HG03025 (cell line): Measurements from ENCODE around the gene ZBTB33.

Experiments used
- ATAC-seq: cut with Tn5 transposase; IDR thresholded peaks from one replicate; pipeline ENCODE4 v1.9.1; 2021; ENCODE audit warnings: mild to moderate bottlenecking, moderate library complexity; ENCODE audit not compliant: unreplicated experiment, low FRiP score

Gene ZBTB33, protein sequence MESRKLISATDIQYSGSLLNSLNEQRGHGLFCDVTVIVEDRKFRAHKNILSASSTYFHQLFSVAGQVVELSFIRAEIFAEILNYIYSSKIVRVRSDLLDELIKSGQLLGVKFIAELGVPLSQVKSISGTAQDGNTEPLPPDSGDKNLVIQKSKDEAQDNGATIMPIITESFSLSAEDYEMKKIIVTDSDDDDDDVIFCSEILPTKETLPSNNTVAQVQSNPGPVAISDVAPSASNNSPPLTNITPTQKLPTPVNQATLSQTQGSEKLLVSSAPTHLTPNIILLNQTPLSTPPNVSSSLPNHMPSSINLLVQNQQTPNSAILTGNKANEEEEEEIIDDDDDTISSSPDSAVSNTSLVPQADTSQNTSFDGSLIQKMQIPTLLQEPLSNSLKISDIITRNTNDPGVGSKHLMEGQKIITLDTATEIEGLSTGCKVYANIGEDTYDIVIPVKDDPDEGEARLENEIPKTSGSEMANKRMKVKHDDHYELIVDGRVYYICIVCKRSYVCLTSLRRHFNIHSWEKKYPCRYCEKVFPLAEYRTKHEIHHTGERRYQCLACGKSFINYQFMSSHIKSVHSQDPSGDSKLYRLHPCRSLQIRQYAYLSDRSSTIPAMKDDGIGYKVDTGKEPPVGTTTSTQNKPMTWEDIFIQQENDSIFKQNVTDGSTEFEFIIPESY

DNA sequence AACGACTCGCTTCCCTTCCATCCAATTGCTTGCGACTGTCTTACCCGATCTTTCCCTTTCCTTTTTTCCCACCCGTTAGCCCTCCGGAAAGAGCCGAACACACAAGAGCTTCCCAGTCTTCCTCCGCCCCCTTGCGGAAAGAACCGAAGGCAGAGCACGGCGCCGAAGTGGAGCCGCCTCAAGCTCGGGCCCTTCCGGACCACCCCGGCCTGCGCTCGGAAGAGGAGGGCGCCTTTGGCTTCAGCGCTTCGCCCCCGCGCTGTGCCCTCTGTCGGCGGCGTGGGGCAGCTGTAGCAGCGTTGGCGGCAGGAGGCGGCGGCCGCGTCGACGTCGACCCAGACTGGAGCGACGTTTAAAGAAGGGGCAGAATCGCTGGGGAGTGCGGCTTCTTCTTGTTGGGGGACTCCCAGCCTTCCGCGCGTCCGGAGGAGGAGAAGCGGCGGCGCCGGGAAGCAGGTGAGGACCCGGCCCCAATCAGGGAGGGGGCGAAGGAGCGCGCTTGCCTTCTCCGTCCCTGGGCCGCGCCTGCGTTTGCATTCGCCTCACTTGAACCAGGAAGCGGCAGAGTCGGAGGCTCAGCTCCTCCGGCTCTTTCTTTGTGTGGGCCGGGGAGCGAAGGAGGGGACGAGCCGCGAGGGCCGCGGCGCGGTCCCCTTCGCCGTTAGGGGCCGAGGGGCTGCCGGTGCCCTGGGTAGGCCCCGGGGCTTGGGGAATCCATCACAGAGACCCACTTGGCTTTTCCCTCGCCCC, at the start of gene ZBTB33:
Gene ZBTB33 (plus strand): TSS at position 291 of the 750 bp plus-strand sequence. CDS start 2,604 bp downstream, outside the sequence.
- ATAC-seq = peak; percentile 93

DNA sequence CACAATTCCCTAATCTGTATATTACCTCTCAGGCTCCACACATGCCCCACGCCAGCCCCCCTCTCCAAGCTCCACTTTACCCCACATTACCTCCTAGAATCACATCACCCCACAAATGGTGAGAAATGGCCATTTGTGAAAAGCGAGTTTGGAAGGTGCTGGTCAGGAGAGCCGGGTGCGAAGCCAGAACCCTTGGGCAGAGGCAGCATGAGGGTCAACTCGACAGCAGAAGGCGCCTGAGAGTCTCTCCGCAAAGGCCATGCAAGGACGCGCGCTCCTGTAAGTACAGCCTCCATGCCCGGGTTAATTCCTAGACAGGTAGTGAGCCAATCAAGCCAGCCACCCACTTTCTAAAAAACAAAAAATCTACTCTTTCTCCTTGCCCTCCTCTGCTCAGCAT, 49.8 kb upstream of the ZBTB33 start:
- no peak for ATAC-seq

DNA sequence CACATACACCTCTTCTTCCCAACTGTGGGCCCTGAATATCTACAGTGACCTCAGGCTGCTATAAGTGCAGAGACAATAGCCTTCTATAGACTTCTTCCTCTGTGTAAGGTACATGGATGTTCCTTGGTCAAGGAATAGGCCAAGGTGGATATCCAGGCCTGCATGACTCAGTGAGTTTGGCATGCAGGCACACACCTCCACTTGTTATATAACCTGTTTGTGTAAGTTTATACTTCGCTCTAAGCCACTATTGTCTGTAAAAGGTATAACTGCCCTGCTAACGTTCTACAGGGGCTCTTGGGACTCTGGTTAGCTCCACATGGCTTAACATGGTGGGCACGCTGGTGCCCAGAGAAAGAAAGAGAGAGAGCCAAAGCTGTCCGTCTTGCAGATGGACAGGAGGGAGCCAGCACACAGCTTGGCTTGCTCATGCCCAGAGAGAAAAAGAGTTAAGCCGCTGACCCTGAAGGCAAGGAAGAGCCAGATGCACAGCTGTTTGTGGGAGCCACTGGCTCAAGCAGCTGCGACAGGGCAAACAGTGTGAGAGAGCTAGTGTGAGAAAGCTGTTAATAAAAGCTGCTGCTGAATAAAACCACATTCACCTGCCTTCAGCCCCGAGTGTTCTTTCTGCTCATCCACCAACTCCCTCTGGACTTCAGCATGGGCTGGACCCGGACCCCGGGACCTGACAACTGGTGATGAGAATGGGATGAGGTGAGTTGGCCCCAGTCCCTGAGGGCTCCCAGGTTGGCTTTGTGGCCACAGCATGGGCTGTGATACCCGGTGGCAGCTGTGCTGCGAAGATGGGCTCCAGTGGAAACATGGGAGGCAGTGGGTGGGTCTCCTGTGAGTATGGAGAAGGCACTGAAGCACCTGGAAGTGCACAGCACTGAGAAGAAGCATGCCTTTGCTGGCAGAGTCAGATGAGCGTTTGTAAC, 44.5 kb upstream of the ZBTB33 start:
- no peak for ATAC-seq

DNA sequence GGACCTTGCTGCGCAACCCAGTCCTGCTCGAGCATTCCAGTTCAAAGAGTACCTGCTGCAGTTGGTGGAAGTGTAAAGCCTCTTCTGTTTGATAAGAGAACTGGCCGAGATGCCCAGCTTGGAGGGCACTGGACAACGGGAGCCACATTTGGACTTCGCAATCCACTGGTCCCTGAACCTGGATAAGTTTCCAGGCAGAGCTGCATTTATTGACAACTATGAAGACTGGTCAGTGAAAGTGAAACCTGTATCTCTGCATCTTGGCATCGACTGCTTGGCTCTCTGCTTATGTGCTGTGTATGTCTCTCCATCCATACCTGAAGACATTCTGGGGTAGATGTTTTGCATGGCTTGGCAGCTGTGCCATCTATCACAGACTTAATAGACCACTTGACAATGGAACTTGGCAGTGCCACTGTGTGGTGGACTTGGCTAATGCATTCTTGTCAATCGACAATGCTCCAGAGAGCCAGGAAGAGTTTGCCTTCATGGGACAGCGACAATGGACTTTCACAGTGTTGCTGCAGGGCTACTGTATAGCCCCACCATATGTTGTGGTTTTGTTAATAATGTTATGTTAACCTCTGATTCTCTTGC, 43.5 kb upstream of the ZBTB33 start:
- no peak for ATAC-seq

DNA sequence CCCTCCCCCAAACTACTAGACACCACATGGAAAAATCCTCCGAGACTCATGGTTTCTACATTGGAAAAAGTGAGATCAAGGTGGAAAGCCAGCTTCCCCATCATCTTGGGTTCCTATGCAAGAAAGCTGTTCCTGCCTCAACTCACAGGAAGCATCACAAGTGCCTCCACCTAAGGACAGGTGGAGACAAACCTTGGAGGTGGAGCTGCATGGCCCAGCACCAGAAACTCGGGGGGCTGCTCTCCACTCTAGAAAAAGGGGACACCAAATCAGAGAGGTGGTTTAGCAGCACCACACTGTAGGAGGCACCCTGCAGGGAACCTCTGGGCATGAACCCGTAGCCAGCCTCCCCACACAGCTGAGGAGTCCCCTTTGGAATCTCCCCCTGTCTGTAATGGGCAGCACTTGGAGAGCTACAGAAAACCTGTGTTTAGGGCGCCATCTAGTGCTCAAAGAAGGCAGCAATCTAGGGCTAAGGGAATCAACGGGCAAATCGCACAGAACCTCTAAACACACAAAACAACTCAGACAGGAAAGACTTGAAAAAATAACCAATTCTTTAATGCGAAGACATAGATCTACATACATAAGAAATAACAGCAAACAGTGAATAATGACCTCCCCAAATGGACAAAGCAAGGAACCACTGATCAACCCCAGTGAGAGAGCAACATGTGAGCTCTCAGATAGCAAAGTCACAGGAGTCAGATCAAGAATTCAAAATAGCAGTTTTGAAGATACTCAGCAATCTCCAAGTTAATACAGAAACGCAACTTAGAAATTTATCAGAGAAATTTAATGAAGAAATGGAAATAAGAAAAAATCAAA, 37.0 kb upstream of the ZBTB33 start:
- ATAC-seq = peak; percentile 66

DNA sequence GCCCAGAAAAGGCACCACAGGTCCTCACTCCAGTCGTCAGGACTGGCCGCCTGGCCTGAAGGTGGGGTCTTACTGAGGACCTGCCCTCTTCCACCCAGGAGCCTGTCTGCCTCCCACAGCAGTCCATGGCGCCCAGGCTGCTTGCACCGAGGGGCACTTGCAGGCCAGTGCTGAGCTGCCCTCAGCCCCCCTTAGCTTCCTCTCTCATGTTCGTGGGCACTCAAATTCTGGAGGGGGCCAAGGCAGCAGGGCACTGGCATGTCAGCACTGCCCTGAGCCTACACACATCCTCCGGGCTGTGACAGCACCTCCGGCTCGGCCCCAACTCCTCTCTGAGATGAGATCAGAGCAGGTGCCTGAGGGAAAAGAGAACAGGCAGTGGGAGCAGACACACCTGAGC, 27.2 kb upstream of the ZBTB33 start:
- no peak for ATAC-seq

DNA sequence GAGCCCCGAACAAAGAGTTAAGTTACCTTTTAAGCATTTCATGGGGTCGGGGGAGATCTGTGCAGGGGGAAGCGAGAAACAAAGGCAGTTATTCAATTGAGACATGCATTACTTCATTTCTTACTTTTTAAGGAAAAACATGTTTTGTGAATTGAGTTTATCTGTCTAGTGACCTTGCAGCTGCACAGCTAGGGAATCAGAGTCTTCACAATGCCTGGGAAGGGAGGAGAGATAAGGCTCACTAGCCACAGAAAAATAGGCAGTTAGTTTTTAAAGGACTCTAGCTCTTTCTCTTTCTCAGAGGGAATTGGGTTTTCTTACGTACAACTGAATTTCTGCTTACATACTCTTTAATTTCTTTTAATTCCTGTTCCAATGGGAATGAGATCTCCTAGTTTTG, 26.2 kb upstream of the ZBTB33 start:
- ATAC-seq = no peak

DNA sequence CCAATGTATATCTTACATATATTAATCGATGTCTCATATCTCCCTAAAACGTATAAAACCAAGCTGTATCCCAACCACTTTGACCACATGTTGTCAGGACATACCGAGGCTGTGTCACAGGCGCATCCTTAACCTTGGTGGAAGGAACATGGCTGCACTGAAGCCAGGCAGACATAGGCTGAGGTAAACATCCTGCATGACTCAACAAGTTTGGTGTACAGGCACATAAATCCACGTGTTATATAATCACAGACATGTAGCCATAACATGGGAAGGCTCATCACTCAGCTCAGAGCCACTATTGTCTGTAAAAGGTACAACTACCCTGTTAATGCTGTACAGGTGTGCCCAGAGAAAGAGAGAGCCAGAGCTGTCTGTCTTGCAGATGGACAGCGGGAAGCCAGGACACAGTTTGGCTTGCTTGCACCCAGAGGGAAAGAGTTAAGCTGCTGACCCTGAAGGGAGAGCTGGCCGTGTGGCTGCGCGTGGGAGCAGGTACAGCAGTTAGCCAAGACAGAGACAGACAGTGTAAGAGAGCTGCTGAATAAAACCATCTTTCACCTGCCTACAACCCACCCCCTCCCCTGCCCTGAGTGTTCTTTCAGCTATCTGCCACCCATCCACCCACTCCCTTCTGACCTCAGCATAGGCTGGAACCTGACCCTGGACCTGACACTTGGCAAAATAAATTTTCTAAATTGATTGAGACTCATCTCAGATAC, 22.3 kb upstream of the ZBTB33 start:
- no peak for ATAC-seq

DNA sequence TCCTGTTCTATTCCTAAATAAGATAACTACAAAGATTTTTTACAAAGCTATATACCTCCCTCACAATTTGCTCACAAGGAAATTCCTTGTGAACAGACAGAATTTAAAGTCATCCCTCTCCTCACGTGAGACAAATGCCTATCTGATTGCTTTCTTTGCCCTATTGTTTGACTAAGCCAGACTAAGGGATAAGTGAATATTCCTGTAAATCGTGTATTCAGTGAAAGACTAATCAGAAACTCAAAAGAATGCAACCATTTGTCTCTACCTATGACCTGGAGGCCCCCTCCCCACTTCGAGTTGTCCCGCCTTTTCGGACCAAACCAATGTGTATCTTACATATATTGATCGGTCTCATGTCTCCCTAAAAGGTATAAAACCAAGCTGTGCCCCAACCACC, 15.3 kb upstream of the ZBTB33 start:
- ATAC-seq = no peak

DNA sequence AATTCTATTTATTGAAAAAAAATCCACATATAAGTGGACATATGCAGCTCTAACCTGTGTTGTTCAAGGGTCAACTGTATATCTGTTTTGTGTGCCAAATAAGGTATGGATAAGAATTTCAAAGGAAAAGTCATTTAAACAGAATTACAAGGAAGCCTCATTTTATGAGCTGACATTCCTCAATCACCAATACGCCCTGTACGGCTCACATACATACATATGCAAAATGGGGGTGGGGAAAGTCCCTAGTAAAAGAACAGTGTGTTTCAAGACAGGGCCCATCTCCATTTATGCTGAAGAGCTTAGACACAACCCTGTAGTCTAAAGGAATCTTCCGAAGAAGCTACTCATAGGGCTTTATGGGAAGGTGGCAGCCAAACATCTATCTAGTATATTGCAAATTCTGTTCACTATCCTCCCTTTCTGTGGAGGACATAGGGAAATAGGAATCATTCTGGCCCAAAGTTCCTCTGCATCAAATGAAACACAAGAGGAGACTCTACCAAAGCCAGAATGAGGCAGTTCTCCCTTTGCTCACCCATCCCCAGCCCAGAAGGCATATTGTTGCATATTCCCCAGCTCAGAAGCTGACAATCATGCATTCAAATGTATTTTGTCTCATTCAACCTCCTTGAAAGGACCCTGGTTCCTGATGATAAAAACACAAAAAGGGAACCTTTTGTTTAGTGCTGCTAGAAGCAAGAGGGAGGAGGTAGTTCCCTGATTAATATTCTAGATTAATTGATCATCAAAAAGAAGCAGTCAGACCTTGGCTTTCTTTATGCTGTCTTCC, 13.7 kb upstream of the ZBTB33 start:
- ATAC-seq = no peak

DNA sequence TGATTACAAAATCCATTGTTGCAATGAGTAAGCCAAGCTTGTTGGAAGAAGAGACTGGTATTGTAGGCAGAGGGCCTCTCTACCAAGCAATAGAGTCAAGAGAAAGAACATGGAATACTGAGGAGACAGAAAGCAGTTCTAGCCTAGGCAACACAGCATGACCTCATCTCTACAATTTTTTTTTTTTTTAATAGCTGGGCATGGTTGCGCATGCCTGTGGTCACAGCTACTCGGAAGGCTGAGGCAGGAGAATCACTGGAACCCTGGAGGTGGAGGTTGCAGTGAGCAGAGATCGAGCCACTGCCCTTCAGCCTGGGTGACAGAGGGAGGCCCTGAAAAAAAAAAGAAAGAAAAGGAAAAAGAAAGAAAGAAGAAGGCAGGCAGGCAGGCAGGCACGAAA, 11.7 kb upstream of the ZBTB33 start:
- ATAC-seq = no peak

DNA sequence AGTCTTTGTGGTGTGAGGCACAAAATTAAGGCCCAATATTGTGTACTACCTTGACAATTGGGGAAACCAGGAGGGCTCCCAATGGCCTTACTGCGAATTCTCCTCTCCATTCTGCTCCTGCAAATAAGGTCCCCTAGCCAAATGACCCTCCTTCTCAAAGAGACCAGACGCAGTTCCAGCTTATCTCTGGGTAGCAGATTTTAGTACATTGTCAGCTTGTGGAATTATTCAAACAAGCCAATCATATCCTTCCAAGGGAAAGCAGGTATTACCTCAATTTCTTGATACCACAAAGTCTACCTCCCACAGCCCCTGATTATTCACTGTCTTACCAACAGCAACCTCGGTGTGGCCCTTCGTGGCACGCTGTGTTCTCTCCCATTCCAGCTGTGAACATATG, 7.8 kb upstream of the ZBTB33 start:
- no peak for ATAC-seq

DNA sequence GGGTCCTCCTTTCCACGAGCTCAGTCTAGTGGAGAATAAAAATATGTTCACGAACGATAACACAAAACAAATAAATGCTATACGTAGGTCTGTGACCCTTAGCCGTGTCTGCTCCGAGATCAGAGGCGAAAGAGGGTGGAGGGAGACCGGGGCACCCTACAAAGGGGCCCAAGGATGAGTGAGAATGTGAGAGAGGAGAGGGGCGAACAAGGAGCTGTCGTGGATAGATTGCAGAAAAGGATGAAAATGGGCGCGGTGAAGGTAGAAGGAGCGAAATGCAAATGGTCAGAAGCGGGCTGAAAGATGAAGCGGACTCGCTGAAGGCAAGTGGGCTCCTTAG, 6.2 kb upstream of the ZBTB33 start:
- peak; percentile 35 for ATAC-seq

DNA sequence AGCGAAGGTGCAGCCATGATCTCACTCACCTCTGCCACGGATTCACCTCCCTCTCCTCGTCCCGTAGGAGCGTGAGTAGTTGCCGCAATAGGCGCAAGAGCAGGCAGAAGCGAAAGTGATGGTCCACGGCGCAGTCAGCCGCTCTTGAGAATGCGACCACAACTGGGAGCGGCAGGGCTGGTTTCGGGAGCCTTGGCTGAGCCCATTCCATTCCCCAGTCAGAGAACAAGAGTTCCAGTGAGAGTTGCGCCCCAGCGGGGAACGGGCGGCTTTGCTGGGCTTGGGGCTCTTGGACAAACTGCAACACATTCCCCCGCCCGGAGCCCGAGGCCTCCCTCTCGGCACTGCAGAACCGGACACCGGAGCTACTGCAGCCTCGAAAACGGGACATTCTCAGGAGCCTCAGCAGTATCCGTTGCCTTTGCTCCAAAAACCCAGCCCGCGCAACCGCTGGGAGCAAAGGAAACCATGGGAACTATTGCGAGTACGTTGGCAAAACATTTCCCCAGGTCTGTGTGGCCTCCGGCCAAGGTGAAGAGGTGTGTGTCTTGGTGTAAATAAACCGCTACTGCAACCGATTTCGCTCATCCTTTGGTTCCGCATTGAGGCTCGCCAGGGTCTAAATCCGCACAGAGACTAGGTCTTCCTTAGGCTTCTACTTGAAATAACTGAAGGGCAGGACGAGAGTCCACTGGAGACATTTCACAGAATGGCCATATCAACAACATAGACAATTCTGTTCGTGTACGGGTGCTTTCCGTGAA, 5.7 kb upstream of the ZBTB33 start:
- peak; percentile 65 for ATAC-seq

DNA sequence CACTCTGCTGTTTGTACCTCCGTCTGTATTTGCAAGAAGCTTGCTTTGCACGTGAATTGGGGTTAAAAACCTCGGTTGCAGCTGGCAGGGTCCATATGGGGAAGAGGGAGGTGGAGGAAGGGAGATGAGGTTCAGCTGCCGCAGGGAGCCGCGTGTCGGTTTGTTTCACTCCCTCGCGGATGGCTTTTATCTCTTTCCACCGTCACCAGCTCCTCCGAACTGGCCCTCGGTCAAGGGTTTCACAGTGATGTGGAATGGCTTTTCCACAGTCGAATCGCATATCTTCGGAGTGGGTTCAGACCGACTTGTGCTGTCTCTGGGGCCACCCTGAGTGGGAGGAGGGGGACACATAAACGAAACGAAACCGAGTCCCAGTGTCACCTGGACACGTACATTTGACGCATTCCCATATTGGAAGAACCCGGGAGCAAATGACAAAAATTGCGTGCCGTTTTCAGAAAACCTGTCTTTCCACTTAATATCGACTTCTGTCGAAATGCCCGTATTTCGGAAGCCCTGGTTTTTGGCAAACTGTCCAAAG, 929 bp downstream of the ZBTB33 start:
- no peak for ATAC-seq

DNA sequence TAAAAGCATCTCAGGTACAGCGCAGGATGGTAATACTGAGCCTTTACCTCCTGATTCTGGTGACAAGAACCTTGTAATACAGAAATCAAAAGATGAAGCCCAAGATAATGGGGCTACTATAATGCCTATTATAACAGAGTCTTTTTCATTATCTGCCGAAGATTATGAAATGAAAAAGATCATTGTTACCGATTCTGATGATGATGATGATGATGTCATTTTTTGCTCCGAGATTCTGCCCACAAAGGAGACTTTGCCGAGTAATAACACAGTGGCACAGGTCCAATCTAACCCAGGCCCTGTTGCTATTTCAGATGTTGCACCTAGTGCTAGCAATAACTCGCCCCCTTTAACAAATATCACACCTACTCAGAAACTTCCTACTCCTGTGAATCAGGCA, 3.2 kb downstream of the ZBTB33 start:
- no peak for ATAC-seq

DNA sequence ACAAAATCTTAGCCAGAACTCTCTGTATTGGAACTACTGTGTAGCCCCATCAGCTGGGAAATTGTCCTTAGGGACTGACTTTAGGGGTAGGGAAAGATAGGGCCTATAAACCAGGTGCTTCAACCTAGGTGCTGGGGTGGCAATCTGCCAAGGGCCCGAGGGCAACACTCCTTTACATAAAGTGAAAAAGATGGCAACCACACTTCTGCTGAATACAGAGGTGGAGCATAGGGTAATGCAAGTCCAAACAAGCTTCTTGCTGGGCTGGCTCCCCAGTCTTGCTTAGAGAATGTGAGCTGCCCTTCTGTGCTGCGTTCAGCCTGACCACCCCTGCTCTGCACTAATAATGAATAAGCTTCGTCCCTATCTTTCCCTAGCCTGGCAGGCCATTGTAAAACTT, 9.8 kb downstream of the ZBTB33 start:
- no peak for ATAC-seq
